Natural killer cell (primary cell): ENCODE measurements around the gene ADPRH. TPM values are rescaled to one million over a fixed set of nuclear protein-coding genes. Genes with fewer than 3 reads are reported as not detected.

Experiments used
- ATAC-seq, 3 donors: fragments of 150-1000 bp in 2 of 3; fragments of 200-7000 bp in 1 of 3; cut with Tn5 transposase; 1 replicate in 1 of 3; 2 replicates in 2 of 3; pipeline ENCODE4 v1.10.0; 2021; ENCODE audit warnings: mild to moderate bottlenecking in 2 of 3, moderate library complexity in 2 of 3
- DNase-seq, 2 donors: peaks; one replicate each; pipeline versions ENCODE4 v3.0.0 to v3.0.0-alpha.2; 2013 to 2021; ENCODE audit warnings: mixed read lengths in 1 of 2
- H3K27ac ChIP-seq: one replicate; pipeline ENCODE4 v1.5.1; 2013; ENCODE audit warnings: mild to moderate bottlenecking, low read length
- H3K27me3 ChIP-seq: one replicate; pipeline ENCODE4 v1.6.1; 2013; ENCODE audit warnings: low read length; ENCODE audit not compliant: control insufficient read depth, insufficient read depth
- H3K36me3 ChIP-seq: one replicate; pipeline ENCODE4 v1.6.1; 2013; ENCODE audit warnings: low read length; ENCODE audit not compliant: control insufficient read depth, insufficient read depth
- H3K4me1 ChIP-seq: one replicate; pipeline ENCODE4 v1.6.1; 2013; ENCODE audit warnings: low read length; ENCODE audit not compliant: control insufficient read depth, insufficient read depth
- H3K4me3 ChIP-seq: one replicate; pipeline ENCODE4 v1.5.1; 2013; ENCODE audit warnings: low read length
- H3K9me3 ChIP-seq: one replicate; pipeline ENCODE4 v1.6.1; 2013; ENCODE audit warnings: low read length; ENCODE audit not compliant: control insufficient read depth, insufficient read depth
- H3K27ac Mint-ChIP-seq, 2 donors: one replicate each; pipeline ENCODE4 v1.8.0; 2022; ENCODE audit warnings: mild to moderate bottlenecking in 2 of 2, mixed read lengths in 2 of 2, moderate library complexity in 1 of 2
- H3K27me3 Mint-ChIP-seq, 2 donors: one replicate each; pipeline ENCODE4 v1.8.0; 2022; ENCODE audit warnings: low read depth in 2 of 2, mixed read lengths in 2 of 2
- H3K36me3 Mint-ChIP-seq: one replicate; pipeline ENCODE4 v1.8.0; 2022; ENCODE audit warnings: mixed read lengths
- H3K4me1 Mint-ChIP-seq, 2 donors: one replicate each; pipeline ENCODE4 v1.8.0; 2022; ENCODE audit warnings: mixed read lengths in 2 of 2
- H3K4me3 Mint-ChIP-seq: one replicate; pipeline ENCODE4 v1.8.0; 2022; ENCODE audit warnings: mild to moderate bottlenecking, moderate library complexity, mixed read lengths
- H3K9me3 Mint-ChIP-seq, 2 donors: one replicate each; pipeline ENCODE4 v1.8.0; 2022; ENCODE audit warnings: mixed read lengths in 2 of 2
- CTCF ChIP-seq: fragments of 200-600 bp; IDR thresholded peaks from one replicate; pipeline ENCODE4 v1.8.0; 2022; ENCODE audit warnings: antibody characterized with exemption
- WGBS: methylation state at CpG from one replicate; pipeline ENCODE4 v1.1.7; 2013; ENCODE audit warnings: missing lambda C conversion rate; ENCODE audit not compliant: insufficient coverage; 5-methylcytosine and 5-hydroxymethylcytosine counted together
- intact Hi-C: fragments of 100-400 bp; cut with micrococcal nuclease; formaldehyde crosslinking; loops from one replicate; pipeline ENCODE4 v1.14.2; 2022
- total RNA-seq, 4 donors: library from RNA; stranded (reverse); fragments of 120-200 nt in 1 of 4; gene quantifications; one replicate each; pipeline versions ENCODE4 v1.2.3 to v1.2.4, GENCODE V29; 2013 to 2022

The ADPRH gene
- total RNA-seq, 3 donors from 2014 or later (not counting 1 experiment from before 2014, with no cell fraction given), result 3.8 to 6.2 (median 4.5) TPM

- Mint-ChIP-seq H3K27me3 (no peaks in the 10 kb centered on the region), H3K4me3 (no peak overlapping the region), H3K9me3 (no peaks in the 10 kb centered on the region), H3K27ac (no peak overlapping the region), H3K36me3 (no peaks in the 10 kb centered on the region), H3K4me1 (peaks cover 12 to 17% of the 10 kb centered on the region in 2 donors)
- no peak for DNase-seq
- ATAC-seq, result no peak
- Histone ChIP-seq H3K4me1 (peaks cover 12% of the 10 kb centered on the region), H3K27me3 (no peaks in the 10 kb centered on the region), H3K36me3 (no peaks in the 10 kb centered on the region), H3K9me3 (no peaks in the 10 kb centered on the region), H3K27ac (no peak overlapping the region), H3K4me3 (no peak overlapping the region)
- intact Hi-C loops, result no loop called here
- TF ChIP-seq CTCF, result no peak
These were observed 3.8 kb upstream of the ADPRH start for GRCh38 chr3:119575507-119575906.

- H3K36me3 ChIP-seq, result no peaks in the 10 kb centered on the region
- H3K36me3 Mint-ChIP-seq, result no peaks in the 10 kb centered on the region
- ATAC-seq (peak; percentile 64 to 76 (median 68)), DNase-seq (peak; percentile 20 to 49)
- intact Hi-C loops, result loop anchor here (5.0 kb wide), 1 partner anchor 83 kb away; the partner anchor contains the start of gene TIMMDC1
- peak overlapping the region; percentile 74 for H3K4me3 ChIP-seq
- H3K4me1 Mint-ChIP-seq, result peaks cover 12 to 18% of the 10 kb centered on the region in 2 donors
- WGBS, result 20% methylated on average over 13 of the region's 16 CpGs
- H3K27ac Mint-ChIP-seq, result peak overlapping the region; percentile 85 to 88
- no peak for TF ChIP-seq CTCF
- no peaks in the 10 kb centered on the region for H3K9me3 ChIP-seq
- no peaks in the 10 kb centered on the region for H3K27me3 ChIP-seq
- H3K9me3 Mint-ChIP-seq, result no peaks in the 10 kb centered on the region
- peak overlapping the region; percentile 91 for H3K4me3 Mint-ChIP-seq
- no peaks in the 10 kb centered on the region for H3K27me3 Mint-ChIP-seq
- H3K4me1 ChIP-seq, result peaks cover 14% of the 10 kb centered on the region
- peak overlapping the region; percentile 93 for H3K27ac ChIP-seq
These were observed 922 bp downstream of the ADPRH start for GRCh38 chr3:119580067-119580760.

GRCh38 chr3:119582178-119582577 is 2.9 kb downstream of the ADPRH start:
- Histone ChIP-seq H3K4me1 (peaks cover 14% of the 10 kb centered on the region), H3K27ac (no peak overlapping the region), H3K36me3 (no peaks in the 10 kb centered on the region), H3K27me3 (no peaks in the 10 kb centered on the region), H3K4me3 (no peak overlapping the region), H3K9me3 (no peaks in the 10 kb centered on the region)
- no peak overlapping the region for H3K4me3 Mint-ChIP-seq
- intact Hi-C loops, result loop anchor here (5.0 kb wide), 1 partner anchor 85 kb away; the partner anchor contains the start of gene TIMMDC1
- no peaks in the 10 kb centered on the region for H3K36me3 Mint-ChIP-seq
- H3K9me3 Mint-ChIP-seq, result no peaks in the 10 kb centered on the region
- H3K27me3 Mint-ChIP-seq, result no peaks in the 10 kb centered on the region
- peak overlapping the region in 1 of 2 donors; percentile 41 for H3K27ac Mint-ChIP-seq
- DNase-seq (peak in 1 of 2 donors; percentile 50), ATAC-seq (no peak)
- 82% methylated on average over 6 of the region's 6 CpGs for WGBS
- no peak for TF ChIP-seq CTCF
- H3K4me1 Mint-ChIP-seq, result peaks cover 12 to 18% of the 10 kb centered on the region in 2 donors

- 96% methylated on average over 10 of the region's 10 CpGs for WGBS
- intact Hi-C loops, result no loop called here
- Histone ChIP-seq H3K9me3 (no peaks in the 10 kb centered on the region), H3K36me3 (no peaks in the 10 kb centered on the region), H3K27me3 (no peaks in the 10 kb centered on the region), H3K4me3 (no peak overlapping the region), H3K4me1 (peaks cover 5% of the 10 kb centered on the region), H3K27ac (no peak overlapping the region)
- H3K27ac Mint-ChIP-seq, result no peak overlapping the region
- H3K4me3 Mint-ChIP-seq, result no peak overlapping the region
- no peaks in the 10 kb centered on the region for H3K9me3 Mint-ChIP-seq
- no peak for ATAC-seq
- no peak for DNase-seq
- peaks cover 0 to 4% of the 10 kb centered on the region in 2 donors for H3K4me1 Mint-ChIP-seq
- no peak for TF ChIP-seq CTCF
- H3K36me3 Mint-ChIP-seq, result no peaks in the 10 kb centered on the region
- H3K27me3 Mint-ChIP-seq, result no peaks in the 10 kb centered on the region
These were observed 5.9 kb downstream of the ADPRH start for GRCh38 chr3:119585208-119585607.
